Mucosa of stomach (tissue), 1 donor: Measurements from ENCODE around the gene KLRF1.

Experiments
- H3K27me3 ChIP-seq: one replicate; pipeline ENCODE4 v1.7.0; 2013; ENCODE audit warnings: mild to moderate bottlenecking, low read length; ENCODE audit not compliant: control insufficient read depth, insufficient read depth
- H3K36me3 ChIP-seq: one replicate; pipeline ENCODE4 v1.7.0; 2013; ENCODE audit warnings: low read length; ENCODE audit not compliant: control insufficient read depth, insufficient read depth
- H3K4me1 ChIP-seq: one replicate; pipeline ENCODE4 v1.7.0; 2013; ENCODE audit warnings: mild to moderate bottlenecking, low read length; ENCODE audit not compliant: control insufficient read depth, insufficient read depth
- H3K4me3 ChIP-seq: one replicate; pipeline ENCODE4 v1.7.0; 2013; ENCODE audit warnings: low read length
- H3K9ac ChIP-seq: one replicate; pipeline ENCODE4 v1.7.0; 2013; ENCODE audit warnings: mild to moderate bottlenecking, low read length, moderate library complexity
- H3K9me3 ChIP-seq: one replicate; pipeline ENCODE4 v1.7.0; 2013; ENCODE audit warnings: mild to moderate bottlenecking, low read length, moderate library complexity; ENCODE audit not compliant: control insufficient read depth
- donor health status: Pancreatic carcinoma.

KLRF1 gene

GRCh38 chr12:9811621-9812020 is 15.7 kb upstream of the KLRF1 start:
- Histone ChIP-seq H3K9me3 (no peaks in the 10 kb centered on the region), H3K27me3 (peaks cover 6% of the 10 kb centered on the region), H3K9ac (no peak overlapping the region), H3K4me3 (no peak overlapping the region), H3K4me1 (peaks cover 5% of the 10 kb centered on the region), H3K36me3 (no peaks in the 10 kb centered on the region)

- H3K9me3 ChIP-seq, result no peaks in the 10 kb centered on the region
- H3K36me3 ChIP-seq, result no peaks in the 10 kb centered on the region
- no peak overlapping the region for H3K4me3 ChIP-seq
- H3K4me1 ChIP-seq, result peaks cover 5% of the 10 kb centered on the region
- peaks cover 6% of the 10 kb centered on the region for H3K27me3 ChIP-seq
- no peak overlapping the region for H3K9ac ChIP-seq
Measured at GRCh38 chr12:9813821-9814798, 13.2 kb upstream of the KLRF1 start.

- Histone ChIP-seq H3K4me1 (no peaks in the 10 kb centered on the region), H3K36me3 (no peaks in the 10 kb centered on the region), H3K4me3 (no peak overlapping the region), H3K9ac (no peak overlapping the region), H3K9me3 (no peaks in the 10 kb centered on the region), H3K27me3 (no peaks in the 10 kb centered on the region)
Measured at GRCh38 chr12:9820281-9820930, 6.9 kb upstream of the KLRF1 start.

- H3K4me1 ChIP-seq, result no peaks in the 10 kb centered on the region
- no peaks in the 10 kb centered on the region for H3K27me3 ChIP-seq
- no peaks in the 10 kb centered on the region for H3K36me3 ChIP-seq
- no peak overlapping the region for H3K4me3 ChIP-seq
- H3K9ac ChIP-seq, result no peak overlapping the region
- H3K9me3 ChIP-seq, result no peaks in the 10 kb centered on the region
Measured at GRCh38 chr12:9829483-9829882, 2.2 kb downstream of the KLRF1 start.

- Histone ChIP-seq H3K9ac (no peak overlapping the region), H3K4me1 (no peaks in the 10 kb centered on the region), H3K9me3 (no peaks in the 10 kb centered on the region), H3K36me3 (no peaks in the 10 kb centered on the region), H3K27me3 (no peaks in the 10 kb centered on the region), H3K4me3 (no peak overlapping the region)
Measured at GRCh38 chr12:9829982-9830381, 2.7 kb downstream of the KLRF1 start.

GRCh38 chr12:9831720-9832119 is 4.4 kb downstream of the KLRF1 start:
- H3K4me1 ChIP-seq, result no peaks in the 10 kb centered on the region
- H3K36me3 ChIP-seq, result no peaks in the 10 kb centered on the region
- no peaks in the 10 kb centered on the region for H3K27me3 ChIP-seq
- H3K9ac ChIP-seq, result no peak overlapping the region
- H3K4me3 ChIP-seq, result no peak overlapping the region
- H3K9me3 ChIP-seq, result no peaks in the 10 kb centered on the region

GRCh38 chr12:9843407-9843806 is 16.1 kb downstream of the KLRF1 start:
- Histone ChIP-seq H3K4me3 (no peak overlapping the region), H3K36me3 (no peaks in the 10 kb centered on the region)

GRCh38 chr12:9848899-9849298 is 21.6 kb downstream of the KLRF1 start:
- Histone ChIP-seq H3K9ac (no peak overlapping the region), H3K4me3 (no peak overlapping the region), H3K9me3 (no peaks in the 10 kb centered on the region), H3K36me3 (no peaks in the 10 kb centered on the region), H3K27me3 (no peaks in the 10 kb centered on the region), H3K4me1 (no peaks in the 10 kb centered on the region)

More at GRCh38 chr12:9843407-9843806, 16.1 kb downstream of the KLRF1 start:
- Histone ChIP-seq H3K4me1 (no peaks in the 10 kb centered on the region), H3K9ac (no peak overlapping the region), H3K27me3 (no peaks in the 10 kb centered on the region), H3K9me3 (no peaks in the 10 kb centered on the region)

- Histone ChIP-seq H3K4me3 (no peak overlapping the region), H3K9me3 (no peaks in the 10 kb centered on the region), H3K36me3 (no peaks in the 10 kb centered on the region), H3K9ac (no peak overlapping the region), H3K27me3 (no peaks in the 10 kb centered on the region), H3K4me1 (no peaks in the 10 kb centered on the region)
Measured at GRCh38 chr12:9851050-9851449, 23.8 kb downstream of the KLRF1 start.

GRCh38 chr12:9851927-9852326 is 24.6 kb downstream of the KLRF1 start:
- no peak overlapping the region for H3K9ac ChIP-seq
- H3K9me3 ChIP-seq, result no peaks in the 10 kb centered on the region
- H3K4me1 ChIP-seq, result no peaks in the 10 kb centered on the region
- no peaks in the 10 kb centered on the region for H3K27me3 ChIP-seq
- H3K4me3 ChIP-seq, result no peak overlapping the region
- H3K36me3 ChIP-seq, result no peaks in the 10 kb centered on the region

GRCh38 chr12:9856151-9856550 is 28.9 kb downstream of the KLRF1 start:
- Histone ChIP-seq H3K27me3 (no peaks in the 10 kb centered on the region), H3K4me1 (no peaks in the 10 kb centered on the region), H3K36me3 (no peaks in the 10 kb centered on the region), H3K9ac (no peak overlapping the region), H3K9me3 (no peaks in the 10 kb centered on the region), H3K4me3 (no peak overlapping the region)

GRCh38 chr12:9856894-9857293 is 29.6 kb downstream of the KLRF1 start:
- H3K4me1 ChIP-seq, result no peaks in the 10 kb centered on the region
- H3K9ac ChIP-seq, result no peak overlapping the region
- no peaks in the 10 kb centered on the region for H3K36me3 ChIP-seq
- H3K4me3 ChIP-seq, result no peak overlapping the region
- no peaks in the 10 kb centered on the region for H3K9me3 ChIP-seq
- no peaks in the 10 kb centered on the region for H3K27me3 ChIP-seq
